Measurements from ENCODE around the gene RFC3. TPM values are rescaled to one million over a fixed set of nuclear protein-coding genes. Genes with fewer than 3 reads are reported as not detected.
A peak's percentile ranks its signal among the peaks of the same experiment; 100 is the strongest.

RFC3 gene
- total and polyA plus RNA-seq, 4 donors, result 4.4 to 8.3 (median 5.3) TPM

DNA sequence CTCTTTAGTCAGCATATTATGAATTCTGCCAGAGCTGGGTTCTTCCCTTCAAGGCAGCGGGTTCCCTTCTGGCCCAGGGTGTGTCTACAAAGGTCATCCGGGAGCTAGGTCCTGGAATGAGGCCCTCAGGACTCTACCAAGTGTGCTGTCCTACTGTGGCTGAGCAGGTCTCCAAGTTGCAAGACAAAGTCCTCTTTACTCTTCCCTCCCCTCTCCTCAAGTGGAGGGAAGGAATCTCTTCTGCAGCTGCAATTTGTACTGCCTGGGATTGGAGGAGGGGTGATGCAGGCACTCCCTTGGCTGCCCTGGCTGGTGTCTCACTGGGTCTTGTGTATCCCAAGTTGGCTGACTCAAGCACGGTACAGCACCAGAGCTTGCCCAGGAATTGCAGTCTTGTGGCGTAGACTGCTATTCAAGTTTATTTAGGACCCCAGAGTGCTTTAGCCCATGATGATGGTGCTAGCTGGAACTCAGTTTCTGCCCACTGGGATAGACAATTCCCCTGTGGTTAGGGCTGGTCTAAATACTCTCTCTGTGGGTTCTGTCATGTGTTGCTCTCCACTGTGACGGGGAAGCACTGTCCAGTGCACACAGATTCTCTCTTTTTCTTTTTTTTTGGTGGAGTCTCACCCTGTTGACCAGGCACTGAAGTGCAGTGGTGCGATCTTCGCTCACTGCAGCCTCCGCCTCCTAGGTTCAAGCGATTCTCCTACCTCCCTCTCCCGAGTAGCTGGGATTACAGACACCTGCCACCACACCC lies 28.5 kb downstream of the RFC3 start:
- no peaks in the 10 kb centered on the region for H3K4me1 ChIP-seq (ENCODE audit: control insufficient read depth in 1 of 2, insufficient read depth in 2 of 2, low read length in 2 of 2)
- no peak overlapping the region for H3K27ac ChIP-seq (ENCODE audit: low read depth in 1 of 2, low read length in 2 of 2)
- no peak for DNase-seq
- WGBS, 2 donors, result 95 to 96% methylated on average over 10 of the region's 10 CpGs
- no peaks in the 10 kb centered on the region for H3K9me3 ChIP-seq (ENCODE audit: control insufficient read depth, low read length)
- H3K27me3 ChIP-seq (ENCODE audit: control insufficient read depth in 1 of 2, insufficient read depth in 2 of 2, low read length in 1 of 2), result no peaks in the 10 kb centered on the region
- intact Hi-C loops (cut with DNase I), result no loop called here
- H3K36me3 ChIP-seq (ENCODE audit: control insufficient read depth in 1 of 2, insufficient read depth in 2 of 2, low read length in 1 of 2), result no peaks in the 10 kb centered on the region
- H3K4me3 ChIP-seq (ENCODE audit: low read length in 2 of 2), result no peak overlapping the region
- no peak for ATAC-seq (ENCODE audit: low FRiP score)

DNA sequence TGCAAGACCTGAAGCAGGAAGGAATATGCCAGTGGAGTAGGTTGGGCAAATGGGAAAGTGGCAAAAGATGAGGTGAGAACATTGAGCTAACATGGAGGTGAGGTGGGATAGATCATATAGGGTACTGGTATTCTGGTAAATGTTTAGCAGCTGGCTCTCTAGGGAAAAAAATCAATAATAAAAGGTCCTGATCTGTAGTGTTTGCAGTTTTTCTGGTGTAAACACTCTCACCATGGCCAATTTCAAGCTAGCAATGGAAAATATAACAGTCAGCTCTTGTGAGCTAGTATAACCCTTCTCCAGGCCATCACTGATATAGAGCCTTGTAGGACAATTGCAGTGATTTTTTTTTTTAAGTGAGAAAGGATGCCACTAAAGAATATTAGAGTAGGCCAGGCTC lies 31.3 kb downstream of the RFC3 start:
- Histone ChIP-seq H3K36me3 (ENCODE audit: control insufficient read depth in 1 of 2, insufficient read depth in 2 of 2, low read length in 1 of 2) (no peaks in the 10 kb centered on the region), H3K9me3 (ENCODE audit: control insufficient read depth, low read length) (no peaks in the 10 kb centered on the region), H3K27ac (ENCODE audit: low read depth in 1 of 2, low read length in 2 of 2) (no peak overlapping the region), H3K27me3 (ENCODE audit: control insufficient read depth in 1 of 2, insufficient read depth in 2 of 2, low read length in 1 of 2) (no peaks in the 10 kb centered on the region), H3K4me1 (ENCODE audit: control insufficient read depth in 1 of 2, insufficient read depth in 2 of 2, low read length in 2 of 2) (no peaks in the 10 kb centered on the region), H3K4me3 (ENCODE audit: low read length in 2 of 2) (no peak overlapping the region)
- intact Hi-C loops (cut with DNase I), result no loop called here
- DNase-seq, result no peak
- ATAC-seq (ENCODE audit: low FRiP score), result no peak

DNA sequence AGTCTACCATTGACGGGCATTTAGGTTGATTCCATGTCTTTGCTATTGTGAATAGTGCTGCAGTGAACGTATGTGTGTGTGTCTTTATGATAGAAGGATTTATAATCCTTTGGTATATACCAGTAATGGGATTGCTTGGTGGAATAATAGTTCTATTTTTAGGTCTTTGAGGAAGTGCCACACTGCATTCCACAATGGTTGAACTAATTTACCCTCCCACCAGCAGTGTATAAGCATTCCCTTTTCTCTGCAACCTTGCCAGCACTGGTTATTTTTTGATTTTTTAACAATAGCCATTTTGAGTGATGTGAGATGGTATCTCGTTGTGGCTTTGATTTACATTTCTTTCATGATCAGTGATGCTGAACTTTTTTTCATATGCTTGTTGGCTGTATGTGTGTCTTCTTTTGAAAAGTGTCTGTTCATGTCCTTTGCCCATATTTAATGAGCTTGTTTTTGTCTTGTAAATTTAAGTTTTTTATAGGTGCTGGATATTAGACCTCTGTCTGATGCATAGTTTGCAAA lies 37.5 kb downstream of the RFC3 start:
- DNase-seq, result no peak

DNA sequence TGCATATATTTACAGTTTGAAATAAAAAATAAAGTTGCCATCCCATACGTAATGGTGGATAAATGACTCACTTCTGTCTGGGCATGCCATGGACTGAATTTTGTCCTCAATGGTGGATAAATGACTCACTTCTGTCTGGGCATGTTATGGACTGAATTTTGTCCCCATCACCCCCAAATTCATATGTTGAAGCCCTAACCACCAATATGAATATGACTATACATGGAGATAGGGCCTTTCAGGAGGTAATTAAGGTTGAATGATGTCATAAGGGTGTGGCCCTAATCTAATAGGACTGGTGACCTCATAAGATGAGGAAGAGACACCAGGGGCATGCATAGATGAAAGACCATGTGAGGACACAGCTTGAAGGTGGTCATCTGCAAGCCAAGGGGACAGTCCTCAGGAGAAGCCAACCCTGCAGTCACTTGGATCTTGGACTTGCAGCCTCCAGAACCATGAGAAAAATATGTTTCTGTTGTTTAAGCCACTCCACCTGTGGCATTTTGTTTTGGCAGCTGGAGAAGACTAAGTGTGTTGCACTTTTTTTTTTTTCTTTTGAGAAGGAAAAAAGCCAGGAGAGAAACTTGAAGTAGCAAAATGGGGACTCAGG lies 41.8 kb downstream of the RFC3 start:
- ATAC-seq (ENCODE audit: low FRiP score) (no peak), DNase-seq (no peak)
- no peaks in the 10 kb centered on the region for H3K27me3 ChIP-seq (ENCODE audit: control insufficient read depth in 1 of 2, insufficient read depth in 2 of 2, low read length in 1 of 2)
- no peak overlapping the region for H3K27ac ChIP-seq (ENCODE audit: low read depth in 1 of 2, low read length in 2 of 2)
- H3K4me1 ChIP-seq (ENCODE audit: control insufficient read depth in 1 of 2, insufficient read depth in 2 of 2, low read length in 2 of 2), result no peaks in the 10 kb centered on the region
- no peaks in the 10 kb centered on the region for H3K36me3 ChIP-seq (ENCODE audit: control insufficient read depth in 1 of 2, insufficient read depth in 2 of 2, low read length in 1 of 2)
- 95 to 96% methylated on average over 1 of the region's 1 CpG for WGBS, 2 donors
- no peaks in the 10 kb centered on the region for H3K9me3 ChIP-seq (ENCODE audit: control insufficient read depth, low read length)
- H3K4me3 ChIP-seq (ENCODE audit: low read length in 2 of 2), result no peak overlapping the region
- intact Hi-C loops (cut with DNase I), result no loop called here

More for the DNA sequence above, 37.5 kb downstream of the RFC3 start:
- intact Hi-C loops (cut with DNase I), result no loop called here
- no peaks in the 10 kb centered on the region for H3K36me3 ChIP-seq (ENCODE audit: control insufficient read depth in 1 of 2, insufficient read depth in 2 of 2, low read length in 1 of 2)
- H3K9me3 ChIP-seq (ENCODE audit: control insufficient read depth, low read length), result no peaks in the 10 kb centered on the region
- 63 to 71% methylated on average over 3 of the region's 3 CpGs for WGBS, 2 donors
- H3K4me1 ChIP-seq (ENCODE audit: control insufficient read depth in 1 of 2, insufficient read depth in 2 of 2, low read length in 2 of 2), result no peaks in the 10 kb centered on the region
- no peak overlapping the region for H3K27ac ChIP-seq (ENCODE audit: low read depth in 1 of 2, low read length in 2 of 2)
- H3K27me3 ChIP-seq (ENCODE audit: control insufficient read depth in 1 of 2, insufficient read depth in 2 of 2, low read length in 1 of 2), result no peaks in the 10 kb centered on the region
- no peak overlapping the region for H3K4me3 ChIP-seq (ENCODE audit: low read length in 2 of 2)
- no peak for ATAC-seq (ENCODE audit: low FRiP score)

DNA sequence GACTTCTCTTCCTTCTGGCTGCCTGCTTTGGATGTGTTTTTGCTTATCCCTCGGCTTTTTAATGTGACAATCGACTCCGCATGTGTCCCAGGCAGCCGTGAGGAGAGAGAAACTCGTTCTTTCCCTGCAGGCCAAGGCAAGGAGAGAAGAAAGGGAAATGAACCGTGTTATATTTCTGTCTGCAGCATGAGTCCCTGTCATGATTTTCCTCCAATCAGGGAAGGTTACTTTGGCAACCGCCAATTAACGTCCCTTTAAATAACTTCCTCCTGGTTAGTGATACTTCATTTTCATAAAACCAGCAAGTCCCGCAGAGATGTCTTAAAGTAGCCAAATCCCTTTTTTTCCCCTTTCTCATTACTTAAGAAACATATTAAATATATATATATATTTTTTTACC lies 42.6 kb downstream of the RFC3 start:
- H3K27ac ChIP-seq (ENCODE audit: low read depth in 1 of 2, low read length in 2 of 2), result no peak overlapping the region
- DNase-seq (no peak), ATAC-seq (ENCODE audit: low FRiP score) (peak; percentile 15)
- 93 to 94% methylated on average over 9 of the region's 9 CpGs for WGBS, 2 donors
- no peak overlapping the region for H3K4me3 ChIP-seq (ENCODE audit: low read length in 2 of 2)
- H3K36me3 ChIP-seq (ENCODE audit: control insufficient read depth in 1 of 2, insufficient read depth in 2 of 2, low read length in 1 of 2), result no peaks in the 10 kb centered on the region
- H3K9me3 ChIP-seq (ENCODE audit: control insufficient read depth, low read length), result no peaks in the 10 kb centered on the region
- intact Hi-C loops (cut with DNase I), result no loop called here
- H3K27me3 ChIP-seq (ENCODE audit: control insufficient read depth in 1 of 2, insufficient read depth in 2 of 2, low read length in 1 of 2), result no peaks in the 10 kb centered on the region
- no peaks in the 10 kb centered on the region for H3K4me1 ChIP-seq (ENCODE audit: control insufficient read depth in 1 of 2, insufficient read depth in 2 of 2, low read length in 2 of 2)

DNA sequence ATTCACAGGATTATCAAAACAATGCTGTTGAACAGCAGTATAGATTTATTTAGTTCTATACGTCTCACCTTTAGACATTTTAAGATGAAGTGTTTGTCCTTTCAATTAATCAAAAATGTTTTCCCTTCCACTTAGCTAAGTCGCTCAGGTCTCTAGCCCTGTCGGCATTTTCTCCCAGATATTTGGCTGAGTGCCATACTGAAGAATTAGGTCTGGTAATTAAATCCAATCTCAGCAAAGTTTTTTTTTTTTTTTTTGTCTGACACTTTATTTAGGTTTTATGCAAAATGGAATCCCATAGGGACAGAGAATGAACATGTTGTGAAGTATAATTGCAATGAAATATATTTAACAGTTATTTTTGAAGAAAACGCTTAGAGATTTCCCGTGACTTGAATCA lies 44.1 kb downstream of the RFC3 start:
- WGBS, 2 donors, result 76 to 78% methylated on average over 5 of the region's 5 CpGs

DNA sequence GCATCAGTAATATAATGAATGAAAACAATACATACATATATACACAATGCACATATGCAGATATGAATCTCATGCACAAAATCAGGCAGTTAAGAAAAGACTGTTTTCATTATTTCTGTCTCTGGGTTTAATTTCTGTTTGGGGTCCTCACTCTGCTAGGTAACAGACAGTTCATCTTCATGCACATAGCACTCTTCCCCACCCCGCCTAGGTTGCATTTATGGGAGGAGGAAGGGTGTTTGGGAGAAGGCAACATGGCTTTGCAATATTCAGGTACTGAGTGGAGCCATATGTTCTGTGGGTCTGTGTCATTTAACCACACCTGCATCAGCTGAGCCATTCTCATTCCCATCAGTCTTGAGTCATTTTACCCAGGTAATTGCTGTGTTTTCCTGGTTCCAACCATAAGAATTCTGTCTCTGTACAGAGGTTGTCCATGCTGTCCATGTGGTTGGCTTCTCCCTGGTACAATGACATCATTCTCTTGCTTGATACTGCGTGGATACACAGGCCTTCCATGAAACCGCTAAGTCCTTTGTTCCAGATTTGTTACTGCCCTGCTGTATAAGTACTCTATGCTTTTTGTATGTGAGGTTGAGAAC lies 45.3 kb downstream of the RFC3 start:
- DNase-seq (no peak), ATAC-seq (ENCODE audit: low FRiP score) (no peak)
- Histone ChIP-seq H3K27ac (ENCODE audit: low read depth in 1 of 2, low read length in 2 of 2) (no peak overlapping the region), H3K36me3 (ENCODE audit: control insufficient read depth in 1 of 2, insufficient read depth in 2 of 2, low read length in 1 of 2) (no peaks in the 10 kb centered on the region), H3K4me1 (ENCODE audit: control insufficient read depth in 1 of 2, insufficient read depth in 2 of 2, low read length in 2 of 2) (no peaks in the 10 kb centered on the region), H3K9me3 (ENCODE audit: control insufficient read depth, low read length) (no peaks in the 10 kb centered on the region), H3K4me3 (ENCODE audit: low read length in 2 of 2) (no peak overlapping the region), H3K27me3 (ENCODE audit: control insufficient read depth in 1 of 2, insufficient read depth in 2 of 2, low read length in 1 of 2) (no peaks in the 10 kb centered on the region)
- intact Hi-C loops (cut with DNase I), result no loop called here
- 64 to 65% methylated on average over 3 of the region's 3 CpGs for WGBS, 2 donors

More for the DNA sequence above, 44.1 kb downstream of the RFC3 start:
- H3K27me3 ChIP-seq (ENCODE audit: control insufficient read depth in 1 of 2, insufficient read depth in 2 of 2, low read length in 1 of 2), result no peaks in the 10 kb centered on the region
- DNase-seq (no peak), ATAC-seq (ENCODE audit: low FRiP score) (no peak)
- no peaks in the 10 kb centered on the region for H3K36me3 ChIP-seq (ENCODE audit: control insufficient read depth in 1 of 2, insufficient read depth in 2 of 2, low read length in 1 of 2)
- no peak overlapping the region for H3K4me3 ChIP-seq (ENCODE audit: low read length in 2 of 2)
- intact Hi-C loops (cut with DNase I), result no loop called here
- no peak overlapping the region for H3K27ac ChIP-seq (ENCODE audit: low read depth in 1 of 2, low read length in 2 of 2)
- H3K4me1 ChIP-seq (ENCODE audit: control insufficient read depth in 1 of 2, insufficient read depth in 2 of 2, low read length in 2 of 2), result no peaks in the 10 kb centered on the region
- no peaks in the 10 kb centered on the region for H3K9me3 ChIP-seq (ENCODE audit: control insufficient read depth, low read length)

DNA sequence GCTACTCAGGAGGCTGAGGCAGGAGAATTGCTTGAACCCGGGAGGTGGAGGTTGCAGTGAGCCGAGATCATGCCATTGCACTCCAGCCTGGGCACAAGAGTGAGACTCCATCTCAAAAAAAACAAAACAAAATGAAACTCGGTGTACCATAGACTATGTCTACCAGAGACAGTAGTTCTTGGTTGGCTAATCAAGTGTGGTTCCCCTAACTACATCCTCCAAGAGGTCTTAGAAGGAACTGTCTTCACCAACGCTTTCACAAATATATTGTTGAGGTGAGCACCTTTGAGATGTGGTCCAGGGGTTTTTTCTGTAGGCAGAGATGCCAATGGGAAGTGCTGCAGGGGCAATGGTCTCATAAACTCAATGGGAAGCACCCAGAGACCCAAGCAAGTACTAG lies 48.0 kb downstream of the RFC3 start:
- H3K9me3 ChIP-seq (ENCODE audit: control insufficient read depth, low read length), result no peaks in the 10 kb centered on the region
- no peak overlapping the region for H3K27ac ChIP-seq (ENCODE audit: low read depth in 1 of 2, low read length in 2 of 2)
- WGBS, 2 donors, result 96 to 97% methylated on average over 4 of the region's 4 CpGs
- H3K4me3 ChIP-seq (ENCODE audit: low read length in 2 of 2), result no peak overlapping the region
- ATAC-seq (ENCODE audit: low FRiP score) (no peak), DNase-seq (no peak)
- no peaks in the 10 kb centered on the region for H3K27me3 ChIP-seq (ENCODE audit: control insufficient read depth in 1 of 2, insufficient read depth in 2 of 2, low read length in 1 of 2)
- H3K4me1 ChIP-seq (ENCODE audit: control insufficient read depth in 1 of 2, insufficient read depth in 2 of 2, low read length in 2 of 2), result no peaks in the 10 kb centered on the region
- intact Hi-C loops (cut with DNase I), result no loop called here
- H3K36me3 ChIP-seq (ENCODE audit: control insufficient read depth in 1 of 2, insufficient read depth in 2 of 2, low read length in 1 of 2), result no peaks in the 10 kb centered on the region

DNA sequence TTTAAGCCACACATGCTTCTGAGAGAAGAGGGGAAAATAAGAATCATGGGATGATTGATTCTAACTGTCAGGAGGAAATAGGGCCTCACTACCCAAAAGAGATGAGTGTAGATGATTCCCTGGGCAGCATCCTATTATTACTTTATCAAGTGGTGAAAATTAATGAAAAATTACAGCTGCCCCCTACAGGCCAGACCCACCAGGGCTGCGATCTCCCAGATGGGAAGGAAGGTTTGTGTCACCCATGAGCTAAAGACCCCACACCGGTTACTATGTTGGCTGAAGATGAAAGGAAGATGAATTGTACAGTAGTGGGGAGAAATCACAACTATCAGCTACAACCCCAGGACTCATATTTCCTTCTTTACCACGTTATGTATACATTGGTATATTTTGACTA lies 49.5 kb downstream of the RFC3 start:
- no peaks in the 10 kb centered on the region for H3K27me3 ChIP-seq (ENCODE audit: control insufficient read depth in 1 of 2, insufficient read depth in 2 of 2, low read length in 1 of 2)
- intact Hi-C loops (cut with DNase I), result no loop called here
- H3K4me3 ChIP-seq (ENCODE audit: low read length in 2 of 2), result no peak overlapping the region
- DNase-seq (no peak), ATAC-seq (ENCODE audit: low FRiP score) (no peak)
- H3K4me1 ChIP-seq (ENCODE audit: control insufficient read depth in 1 of 2, insufficient read depth in 2 of 2, low read length in 2 of 2), result no peaks in the 10 kb centered on the region
- no peaks in the 10 kb centered on the region for H3K36me3 ChIP-seq (ENCODE audit: control insufficient read depth in 1 of 2, insufficient read depth in 2 of 2, low read length in 1 of 2)
- WGBS, 2 donors, result 91 to 93% methylated on average over 3 of the region's 3 CpGs
- no peak overlapping the region for H3K27ac ChIP-seq (ENCODE audit: low read depth in 1 of 2, low read length in 2 of 2)
- H3K9me3 ChIP-seq (ENCODE audit: control insufficient read depth, low read length), result no peaks in the 10 kb centered on the region
